Liver (tissue), 9 donors: ENCODE results near the gene OLA1. TPM values are rescaled to one million over a fixed set of nuclear protein-coding genes. Genes with fewer than 3 reads are reported as not detected.

Experiments used
- DNase-seq: peaks from one replicate; pipeline ENCODE4 v3.0.0-alpha.2; 2017; ENCODE audit warnings: low spot score
- H3K27ac ChIP-seq, 2 donors: one replicate each; pipeline ENCODE4 v1.7.0; 2013; ENCODE audit warnings: inconsistent platforms in 2 of 2, low read length in 2 of 2, control low read depth in 1 of 2, low read depth in 1 of 2, mild to moderate bottlenecking in 1 of 2
- H3K27me3 ChIP-seq, 4 donors: one replicate each; pipeline versions ENCODE4 v1.6.1 to v1.7.0; 2013; ENCODE audit warnings: low read length in 3 of 4, inconsistent platforms in 1 of 4, mild to moderate bottlenecking in 1 of 4, moderate library complexity in 1 of 4; ENCODE audit not compliant: control insufficient read depth in 4 of 4, insufficient read depth in 4 of 4
- H3K36me3 ChIP-seq, 4 donors: one replicate each; pipeline versions ENCODE4 v1.6.1 to v1.7.0; 2013; ENCODE audit warnings: low read length in 3 of 4, mild to moderate bottlenecking in 3 of 4, low read depth in 1 of 4, moderate library complexity in 1 of 4; ENCODE audit not compliant: control insufficient read depth in 4 of 4, insufficient read depth in 3 of 4
- H3K4me1 ChIP-seq, 4 donors: one replicate each; pipeline versions ENCODE4 v1.6.1 to v1.7.0; 2013; ENCODE audit warnings: low read length in 3 of 4, mild to moderate bottlenecking in 3 of 4, moderate library complexity in 1 of 4; ENCODE audit not compliant: control insufficient read depth in 4 of 4, insufficient read depth in 4 of 4
- H3K4me3 ChIP-seq, 3 donors: one replicate each; pipeline versions ENCODE4 v1.6.1 to v1.7.0; 2013; ENCODE audit warnings: low read length in 3 of 3, control low read depth in 1 of 3, low read depth in 1 of 3, mild to moderate bottlenecking in 1 of 3
- H3K9ac ChIP-seq, 2 donors: one replicate each; pipeline ENCODE4 v1.7.0; 2013; ENCODE audit warnings: low read length in 2 of 2, mild to moderate bottlenecking in 2 of 2, moderate library complexity in 2 of 2, control low read depth in 1 of 2, low read depth in 1 of 2
- H3K9me3 ChIP-seq, 4 donors: one replicate each; pipeline versions ENCODE4 v1.6.1 to v1.7.0; 2013; ENCODE audit warnings: low read length in 3 of 4; ENCODE audit not compliant: control insufficient read depth in 4 of 4
- EGR1 ChIP-seq, 2 donors: IDR thresholded peaks; 2 replicates each; pipeline ENCODE4 v1.6.1; 2016 to 2018; ENCODE audit warnings: antibody characterized with exemption in 2 of 2, low read depth in 2 of 2
- FOXA1 ChIP-seq: IDR thresholded peaks from 2 replicates; pipeline ENCODE4 v1.6.1; 2016; ENCODE audit warnings: antibody characterized with exemption
- FOXA2 ChIP-seq: IDR thresholded peaks from 2 replicates; pipeline ENCODE4 v1.6.1; 2016; ENCODE audit warnings: antibody characterized with exemption
- GABPA ChIP-seq, 2 donors: IDR thresholded peaks in 1 of 2; conservative IDR thresholded peaks in 1 of 2; 2 replicates each; pipeline ENCODE4 v1.6.1; 2016; ENCODE audit warnings: antibody characterized with exemption in 2 of 2, mild to moderate bottlenecking in 1 of 2, moderate library complexity in 1 of 2
- HNF4A ChIP-seq, 2 donors: conservative IDR thresholded peaks; 2 replicates each; pipeline ENCODE4 v1.6.1; 2016; ENCODE audit warnings: antibody characterized with exemption in 2 of 2, mild to moderate bottlenecking in 2 of 2
- HNF4G ChIP-seq: IDR thresholded peaks from 2 replicates; pipeline ENCODE4 v1.6.1; 2016; ENCODE audit warnings: antibody characterized with exemption
- JUND ChIP-seq, 2 donors: IDR thresholded peaks; 2 replicates each; pipeline ENCODE4 v1.6.1; 2016; ENCODE audit warnings: antibody characterized with exemption in 2 of 2
- RAD21 ChIP-seq, 2 donors: IDR thresholded peaks; 2 replicates each; pipeline ENCODE4 v1.6.1; 2016; ENCODE audit warnings: antibody characterized with exemption in 2 of 2, mild to moderate bottlenecking in 2 of 2
- RXRA ChIP-seq, 2 donors: IDR thresholded peaks; 2 replicates each; pipeline ENCODE4 v1.6.1; 2017 to 2018; ENCODE audit warnings: antibody characterized with exemption in 2 of 2, mild to moderate bottlenecking in 1 of 2
- SP1 ChIP-seq: IDR thresholded peaks from 2 replicates; pipeline ENCODE4 v1.6.1; 2018; ENCODE audit warnings: antibody characterized with exemption, mild to moderate bottlenecking
- TAF1 ChIP-seq: conservative IDR thresholded peaks from 2 replicates; pipeline ENCODE4 v1.6.1; 2016; ENCODE audit warnings: antibody characterized with exemption, mild to moderate bottlenecking
- YY1 ChIP-seq: IDR thresholded peaks from 2 replicates; pipeline ENCODE4 v1.6.1; 2016; ENCODE audit warnings: antibody characterized with exemption, mild to moderate bottlenecking
- WGBS: extraction: QIAGEN DNeasy Blood & Tissue Kit; methylation state at CpG from one replicate; pipeline ENCODE4 v1.1.7; 2013; 5-methylcytosine and 5-hydroxymethylcytosine counted together
- polyA plus RNA-seq, 2 donors: library from polyadenylated mRNA; stranded (reverse) in 1 of 2; unstranded in 1 of 2; fragments of 200-250 nt in 1 of 2; fragments of >200 nt in 1 of 2; fragmentation: Nextera tagmentation in 1 of 2; extraction: Ambion mirVana in 1 of 2; gene quantifications; one replicate each; pipeline versions ENCODE4 v1.2.1 to v1.2.3, GENCODE V29; 2013 to 2015
- total RNA-seq, 2 donors: library from RNA; depleted of rRNA; stranded (reverse); fragments of >200 nt; gene quantifications; one replicate each; pipeline ENCODE4 v1.2.3, GENCODE V29; 2014
- TF ChIP-seq, protein P1 (sequence below): IDR thresholded peaks from 2 replicates; pipeline ENCODE4 v1.6.1; 2016; ENCODE audit warnings: antibody characterized with exemption
- TF ChIP-seq, protein P2 (sequence below): IDR thresholded peaks from 2 replicates; pipeline ENCODE4 v1.6.1; 2016; ENCODE audit warnings: antibody characterized with exemption
- donor health status: healthy.
- donor health status: healthy.
- donor health status: healthy.
- donor health status: healthy.
- donor health status: healthy.

The OLA1 gene
- total and polyA plus RNA-seq, 4 donors = 23.4 to 38.1 (median 32.3) TPM

DNA sequence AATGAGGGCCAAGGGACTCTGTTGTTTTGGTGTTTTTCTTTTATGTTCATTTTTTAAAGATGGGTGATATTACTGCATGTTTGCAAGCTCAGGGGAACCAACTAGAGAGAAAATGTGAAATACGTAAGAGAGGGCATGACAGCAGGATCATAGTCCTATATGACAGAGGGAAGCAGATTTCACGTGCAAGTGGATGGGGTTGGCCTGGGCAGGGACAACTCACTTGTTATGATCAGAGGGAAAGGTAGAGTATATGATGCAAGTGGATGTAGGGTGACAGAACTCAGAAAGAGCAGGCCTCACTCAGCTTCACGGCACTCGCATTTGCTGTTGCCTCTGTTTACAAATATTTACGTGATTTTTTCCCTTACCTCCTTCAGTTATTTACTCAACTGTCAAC lies 67.0 kb downstream of the OLA1 start:
- TF ChIP-seq EGR1 (IDR thresholded peaks at IDR 0.05; ENCODE audit: low read depth in 2 of 2) = no peak
- no peak for TF ChIP-seq HNF4G
- no peak for TF ChIP-seq YY1
- TF ChIP-seq, protein P1, sequence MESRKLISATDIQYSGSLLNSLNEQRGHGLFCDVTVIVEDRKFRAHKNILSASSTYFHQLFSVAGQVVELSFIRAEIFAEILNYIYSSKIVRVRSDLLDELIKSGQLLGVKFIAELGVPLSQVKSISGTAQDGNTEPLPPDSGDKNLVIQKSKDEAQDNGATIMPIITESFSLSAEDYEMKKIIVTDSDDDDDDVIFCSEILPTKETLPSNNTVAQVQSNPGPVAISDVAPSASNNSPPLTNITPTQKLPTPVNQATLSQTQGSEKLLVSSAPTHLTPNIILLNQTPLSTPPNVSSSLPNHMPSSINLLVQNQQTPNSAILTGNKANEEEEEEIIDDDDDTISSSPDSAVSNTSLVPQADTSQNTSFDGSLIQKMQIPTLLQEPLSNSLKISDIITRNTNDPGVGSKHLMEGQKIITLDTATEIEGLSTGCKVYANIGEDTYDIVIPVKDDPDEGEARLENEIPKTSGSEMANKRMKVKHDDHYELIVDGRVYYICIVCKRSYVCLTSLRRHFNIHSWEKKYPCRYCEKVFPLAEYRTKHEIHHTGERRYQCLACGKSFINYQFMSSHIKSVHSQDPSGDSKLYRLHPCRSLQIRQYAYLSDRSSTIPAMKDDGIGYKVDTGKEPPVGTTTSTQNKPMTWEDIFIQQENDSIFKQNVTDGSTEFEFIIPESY = no peak
- no peak for TF ChIP-seq FOXA1
- no peak for TF ChIP-seq TAF1
- TF ChIP-seq JUND (IDR thresholded peaks at IDR 0.05) = no peak
- no peak for TF ChIP-seq RAD21 (IDR thresholded peaks at IDR 0.05)
- TF ChIP-seq GABPA (IDR thresholded peaks at IDR 0.05 in 1 of 2, conservative IDR thresholded peaks at IDR 0.05 in 1 of 2) = no peak
- no peak for TF ChIP-seq RXRA (IDR thresholded peaks at IDR 0.05)
- TF ChIP-seq, protein P2, sequence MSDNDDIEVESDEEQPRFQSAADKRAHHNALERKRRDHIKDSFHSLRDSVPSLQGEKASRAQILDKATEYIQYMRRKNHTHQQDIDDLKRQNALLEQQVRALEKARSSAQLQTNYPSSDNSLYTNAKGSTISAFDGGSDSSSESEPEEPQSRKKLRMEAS = no peak
- TF ChIP-seq SP1 = no peak
- TF ChIP-seq FOXA2 = no peak
- no peak for TF ChIP-seq HNF4A (conservative IDR thresholded peaks at IDR 0.05)
- Histone ChIP-seq H3K27ac (no peak overlapping the region), H3K9ac (no peak overlapping the region), H3K36me3 (peaks cover 0 to 5% (median 0%) of the 10 kb centered on the region in 4 donors), H3K9me3 (no peaks in the 10 kb centered on the region), H3K4me3 (no peak overlapping the region), H3K4me1 (peaks cover 0 to 2% (median 0%) of the 10 kb centered on the region in 4 donors), H3K27me3 (no peaks in the 10 kb centered on the region)
- no peak for DNase-seq
- 97% methylated on average over 5 of the region's 5 CpGs for WGBS

DNA sequence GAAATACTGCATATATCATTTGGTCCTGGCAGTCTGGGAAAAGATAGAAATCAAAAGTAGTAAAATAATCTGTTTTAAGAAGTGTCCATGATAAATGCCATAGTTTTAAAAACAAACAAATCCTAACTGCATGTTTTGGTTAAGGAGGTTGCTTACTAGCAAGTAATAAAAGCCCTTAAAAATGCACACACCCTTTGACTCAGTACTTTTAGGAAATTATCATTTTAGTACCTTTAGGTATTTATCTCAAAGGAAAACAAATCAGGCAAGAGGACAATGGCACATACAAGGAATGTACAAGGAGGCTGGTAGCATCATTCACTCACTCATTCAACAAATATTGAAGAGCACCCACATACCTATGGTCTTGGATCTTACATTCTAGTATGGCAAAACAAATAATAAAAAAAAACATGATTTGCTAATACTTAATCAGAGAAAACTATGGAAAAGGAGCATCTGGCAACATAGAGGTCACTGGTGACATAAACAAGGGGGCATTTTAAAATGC lies 67.6 kb downstream of the OLA1 start:
- no peak for DNase-seq
- Histone ChIP-seq H3K27ac (no peak overlapping the region), H3K4me1 (peaks cover 0 to 2% (median 0%) of the 10 kb centered on the region in 4 donors), H3K27me3 (no peaks in the 10 kb centered on the region), H3K36me3 (peaks cover 0 to 6% (median 0%) of the 10 kb centered on the region in 4 donors), H3K9me3 (no peaks in the 10 kb centered on the region), H3K4me3 (no peak overlapping the region), H3K9ac (no peak overlapping the region)
- TF ChIP-seq RAD21 (IDR thresholded peaks at IDR 0.05) = peak in 1 of 2 donors; percentile 2
- TF ChIP-seq, protein P2 = no peak

DNA sequence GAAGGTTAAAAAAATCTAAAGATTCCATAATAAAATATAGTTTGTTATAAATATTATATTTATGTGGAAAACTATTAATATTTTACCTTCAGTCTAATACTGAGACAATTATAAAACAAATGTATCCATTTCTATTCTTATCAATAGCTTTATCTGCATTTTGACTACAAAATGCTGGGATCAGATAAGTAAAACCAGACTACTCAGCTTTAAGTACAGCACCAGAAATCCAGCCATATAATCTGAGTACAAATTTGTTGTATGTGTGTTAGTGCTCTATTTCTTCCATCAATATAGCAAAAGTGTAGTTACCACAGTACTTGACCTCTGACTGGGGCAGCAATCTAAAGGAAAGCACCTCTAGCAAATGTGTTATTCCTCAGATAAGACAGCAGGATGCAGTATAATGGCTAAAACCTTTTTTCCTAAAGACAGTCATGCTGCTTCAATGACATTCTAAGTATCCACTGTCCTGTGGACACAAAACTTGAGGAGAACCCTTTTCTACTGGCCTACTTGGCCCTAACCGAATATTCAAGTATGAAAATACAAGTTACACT lies 68.1 kb downstream of the OLA1 start:
- no peak for DNase-seq
- WGBS = 99% methylated on average over 1 of the region's 1 CpG

More for the DNA sequence above, 68.1 kb downstream of the OLA1 start:
- Histone ChIP-seq H3K27ac (no peak overlapping the region), H3K36me3 (peaks cover 0 to 6% (median 0%) of the 10 kb centered on the region in 4 donors), H3K4me3 (no peak overlapping the region), H3K4me1 (peaks cover 0 to 2% (median 0%) of the 10 kb centered on the region in 4 donors), H3K27me3 (no peaks in the 10 kb centered on the region), H3K9ac (no peak overlapping the region), H3K9me3 (no peaks in the 10 kb centered on the region)
- TF ChIP-seq HNF4G = no peak
- peak in 1 of 2 donors; percentile 8 for TF ChIP-seq RAD21 (IDR thresholded peaks at IDR 0.05)
